H9 (cell line): ENCODE data around the gene KCNH2. TPM values are rescaled to one million over a fixed set of nuclear protein-coding genes. Genes with fewer than 3 reads are reported as not detected.

Experiments
- DNase-seq: peaks from one replicate; pipeline ENCODE4 v3.0.0-alpha.2; 2017
- H2AFZ ChIP-seq: one replicate; pipeline ENCODE4 v1.6.1; 2013; ENCODE audit warnings: mild to moderate bottlenecking, low read length, control low read depth, moderate library complexity
- H2AK5ac ChIP-seq: 2 replicates; pipeline ENCODE4 v1.6.1; 2013; ENCODE audit warnings: low read length, control low read depth, mixed read lengths; ENCODE audit not compliant: insufficient read length
- H2BK120ac ChIP-seq: one replicate; pipeline ENCODE4 v1.6.1; 2013; ENCODE audit warnings: low read depth, mild to moderate bottlenecking, low read length, control low read depth, inconsistent platforms; ENCODE audit not compliant: poor library complexity, severe bottlenecking
- H2BK12ac ChIP-seq: 2 replicates; pipeline ENCODE4 v1.6.1; 2013; ENCODE audit warnings: low read length, control low read depth, mixed read lengths, low read depth; ENCODE audit not compliant: insufficient read length
- H2BK15ac ChIP-seq: 2 replicates; pipeline ENCODE4 v1.6.1; 2013; ENCODE audit warnings: low read depth, low read length, control low read depth
- H2BK20ac ChIP-seq: one replicate; pipeline ENCODE4 v1.6.1; 2013; ENCODE audit warnings: low read depth, mild to moderate bottlenecking, low read length, control low read depth, inconsistent platforms; ENCODE audit not compliant: poor library complexity, severe bottlenecking
- H2BK5ac ChIP-seq: 2 replicates; pipeline ENCODE4 v1.6.1; 2013; ENCODE audit warnings: low read length, control low read depth, mixed read lengths; ENCODE audit not compliant: insufficient read length
- H3K14ac ChIP-seq: 2 replicates; pipeline ENCODE4 v1.6.1; 2013; ENCODE audit warnings: low read length, control low read depth; ENCODE audit not compliant: insufficient read depth
- H3K18ac ChIP-seq: 2 replicates; pipeline ENCODE4 v1.6.1; 2013; ENCODE audit warnings: low read depth, mild to moderate bottlenecking, mixed read lengths, low read length, control low read depth; ENCODE audit not compliant: insufficient read length
- H3K23ac ChIP-seq: 2 replicates; pipeline ENCODE4 v1.6.1; 2013; ENCODE audit warnings: low read length, control low read depth, mixed read lengths, low read depth; ENCODE audit not compliant: insufficient read length
- H3K23me2 ChIP-seq: 2 replicates; pipeline ENCODE4 v1.6.1; 2013; ENCODE audit warnings: low read depth, mild to moderate bottlenecking, mixed read lengths, low read length, control low read depth; ENCODE audit not compliant: insufficient read length, poor library complexity, severe bottlenecking
- H3K27ac ChIP-seq: 2 replicates; pipeline ENCODE4 v1.5.1; 2013; ENCODE audit warnings: low read length, control low read depth, mixed read lengths, low read depth; ENCODE audit not compliant: insufficient read length
- H3K27me3 ChIP-seq: 2 replicates; pipeline ENCODE4 v1.6.1; 2013; ENCODE audit warnings: low read length, control low read depth, inconsistent platforms; ENCODE audit not compliant: insufficient read depth
- H3K4ac ChIP-seq: 2 replicates; pipeline ENCODE4 v1.6.1; 2013; ENCODE audit warnings: low read depth, mild to moderate bottlenecking, control low read depth, inconsistent platforms, low read length, moderate library complexity
- H3K4me1 ChIP-seq: 2 replicates; pipeline ENCODE4 v1.6.1; 2013; ENCODE audit warnings: low read length, control low read depth, inconsistent platforms; ENCODE audit not compliant: insufficient read depth
- H3K4me2 ChIP-seq: 2 replicates; pipeline ENCODE4 v1.6.1; 2013; ENCODE audit warnings: low read length, control low read depth, mixed read lengths; ENCODE audit not compliant: insufficient read length, insufficient read depth
- H3K56ac ChIP-seq: 2 replicates; pipeline ENCODE4 v1.6.1; 2013; ENCODE audit warnings: low read depth, mild to moderate bottlenecking, mixed read lengths, low read length, control low read depth; ENCODE audit not compliant: insufficient read length
- H3K79me1 ChIP-seq: 2 replicates; pipeline ENCODE4 v1.6.1; 2013; ENCODE audit warnings: low read depth, mild to moderate bottlenecking, moderate library complexity, low read length, control low read depth, inconsistent platforms; ENCODE audit not compliant: insufficient read depth, poor library complexity, severe bottlenecking
- H3K79me2 ChIP-seq: 2 replicates; pipeline ENCODE4 v1.6.1; 2013; ENCODE audit warnings: low read length, control low read depth, inconsistent platforms; ENCODE audit not compliant: insufficient read depth
- H3K9ac ChIP-seq: 2 replicates; pipeline ENCODE4 v1.6.1; 2013; ENCODE audit warnings: low read length, control low read depth, mixed read lengths; ENCODE audit not compliant: insufficient read length; ENCODE audit errors: extremely low read depth
- H3K9me3 ChIP-seq: one replicate; pipeline ENCODE4 v1.6.1; 2013; ENCODE audit warnings: low read depth, low read length, inconsistent platforms; ENCODE audit not compliant: control insufficient read depth
- H3T11ph ChIP-seq: one replicate; pipeline ENCODE4 v1.6.1; 2013; ENCODE audit warnings: mild to moderate bottlenecking, low read length, control low read depth, inconsistent platforms
- H4K20me1 ChIP-seq: one replicate; pipeline ENCODE4 v1.6.1; 2013; ENCODE audit not compliant: control insufficient read depth, insufficient read length, insufficient read depth
- H4K5ac ChIP-seq: 2 replicates; pipeline ENCODE4 v1.6.1; 2013; ENCODE audit warnings: low read depth, mild to moderate bottlenecking, mixed read lengths, low read length, control low read depth; ENCODE audit not compliant: insufficient read length
- H4K8ac ChIP-seq: replicated peaks from 2 replicates; pipeline ENCODE4 v1.6.1; 2013; ENCODE audit warnings: low read length, control low read depth, mixed read lengths, low read depth; ENCODE audit not compliant: insufficient read length
- H4K91ac ChIP-seq: 2 replicates; pipeline ENCODE4 v1.6.1; 2013; ENCODE audit warnings: low read depth, mild to moderate bottlenecking, moderate library complexity, mixed read lengths, low read length, control low read depth; ENCODE audit not compliant: insufficient read length
- H3K27ac Mint-ChIP-seq, 3 experiments: 2 replicates in 2 of 3; 3 replicates in 1 of 3; pipeline ENCODE4 v1.8.0; 2020 to 2021; ENCODE audit warnings: mixed read lengths in 3 of 3, mild to moderate bottlenecking in 1 of 3, moderate library complexity in 1 of 3
- H3K27me3 Mint-ChIP-seq: 2 replicates; pipeline ENCODE4 v1.8.0; 2021; ENCODE audit warnings: low read depth, mild to moderate bottlenecking, moderate library complexity, mixed read lengths
- H3K36me3 Mint-ChIP-seq, 3 experiments: 2 replicates in 2 of 3; 3 replicates in 1 of 3; pipeline ENCODE4 v1.8.0; 2020 to 2021; ENCODE audit warnings: low read depth in 3 of 3, mixed read lengths in 3 of 3; ENCODE audit not compliant: insufficient read depth in 1 of 3
- H3K4me1 Mint-ChIP-seq, 2 experiments: 2 replicates each; pipeline ENCODE4 v1.8.0; 2020; ENCODE audit warnings: mixed read lengths in 2 of 2
- H3K4me3 Mint-ChIP-seq, 2 experiments: 2 replicates in 1 of 2; 3 replicates in 1 of 2; pipeline ENCODE4 v1.8.0; 2020 to 2021; ENCODE audit warnings: mild to moderate bottlenecking in 2 of 2, mixed read lengths in 2 of 2, moderate library complexity in 1 of 2
- H3K9me3 Mint-ChIP-seq, 2 experiments: 2 replicates in 1 of 2; 3 replicates in 1 of 2; pipeline ENCODE4 v1.8.0; 2020; ENCODE audit warnings: mild to moderate bottlenecking in 2 of 2, mixed read lengths in 2 of 2, moderate library complexity in 1 of 2
- WGBS: extraction: QIAGEN DNeasy Blood & Tissue Kit; methylation state at CpG from one replicate; pipeline ENCODE4 v1.1.7; 2013; ENCODE audit warnings: missing lambda C conversion rate, low lambda C conversion rate, mixed read lengths; ENCODE audit not compliant: insufficient read length; ENCODE audit errors: extremely low coverage; 5-methylcytosine and 5-hydroxymethylcytosine counted together
- total RNA-seq: library from RNA; stranded (reverse); gene quantifications from 2 replicates; pipeline ENCODE4 v1.2.1, GENCODE V29; 2021
- TF ChIP-seq, protein P1 (sequence below): fragments of 200-600 bp; sonication (generic); conservative IDR thresholded peaks from 3 replicates; pipeline ENCODE4 v1.8.0; 2021; ENCODE audit warnings: antibody characterized with exemption, mild to moderate bottlenecking

The KCNH2 gene
- total RNA-seq, 1 experiment from 2014 or later = 4.5 TPM

- no peak overlapping the region for H3K27ac Mint-ChIP-seq
- H3K4me1 Mint-ChIP-seq = peaks cover 16 to 22% of the 10 kb centered on the region in 2 experiments
- Histone ChIP-seq H3K79me1 (no peaks in the 10 kb centered on the region), H3K14ac (no peak overlapping the region), H4K5ac (no peak overlapping the region), H3K27ac (no peak overlapping the region), H2BK120ac (no peak overlapping the region), H3K79me2 (no peaks in the 10 kb centered on the region), H4K91ac (no peak overlapping the region), H2BK5ac (no peak overlapping the region), H3K23ac (no peak overlapping the region), H4K20me1 (no peaks in the 10 kb centered on the region), H3K9ac (no peak overlapping the region), H3K27me3 (no peaks in the 10 kb centered on the region), H3K4me1 (no peaks in the 10 kb centered on the region), H3K4me2 (no peak overlapping the region), H4K8ac (no peak overlapping the region), H2BK12ac (no peak overlapping the region), H2BK20ac (no peak overlapping the region), H3K56ac (no peak overlapping the region), H2BK15ac (no peak overlapping the region), H3K9me3 (no peaks in the 10 kb centered on the region), H3K4ac (no peak overlapping the region), H2AFZ (no peak overlapping the region), H3K18ac (no peak overlapping the region), H3T11ph (no peak overlapping the region), H3K23me2 (no peaks in the 10 kb centered on the region), H2AK5ac (no peak overlapping the region)
- H3K27me3 Mint-ChIP-seq = peaks cover 2% of the 10 kb centered on the region; the same call in 1 of the 2 replicates
- no peak for DNase-seq
- WGBS = no CpG with 5 or more reads among the region's 17 CpGs
- H3K36me3 Mint-ChIP-seq = no peaks in the 10 kb centered on the region
- H3K9me3 Mint-ChIP-seq = no peaks in the 10 kb centered on the region
- no peak overlapping the region for H3K4me3 Mint-ChIP-seq
- TF ChIP-seq, protein P1, sequence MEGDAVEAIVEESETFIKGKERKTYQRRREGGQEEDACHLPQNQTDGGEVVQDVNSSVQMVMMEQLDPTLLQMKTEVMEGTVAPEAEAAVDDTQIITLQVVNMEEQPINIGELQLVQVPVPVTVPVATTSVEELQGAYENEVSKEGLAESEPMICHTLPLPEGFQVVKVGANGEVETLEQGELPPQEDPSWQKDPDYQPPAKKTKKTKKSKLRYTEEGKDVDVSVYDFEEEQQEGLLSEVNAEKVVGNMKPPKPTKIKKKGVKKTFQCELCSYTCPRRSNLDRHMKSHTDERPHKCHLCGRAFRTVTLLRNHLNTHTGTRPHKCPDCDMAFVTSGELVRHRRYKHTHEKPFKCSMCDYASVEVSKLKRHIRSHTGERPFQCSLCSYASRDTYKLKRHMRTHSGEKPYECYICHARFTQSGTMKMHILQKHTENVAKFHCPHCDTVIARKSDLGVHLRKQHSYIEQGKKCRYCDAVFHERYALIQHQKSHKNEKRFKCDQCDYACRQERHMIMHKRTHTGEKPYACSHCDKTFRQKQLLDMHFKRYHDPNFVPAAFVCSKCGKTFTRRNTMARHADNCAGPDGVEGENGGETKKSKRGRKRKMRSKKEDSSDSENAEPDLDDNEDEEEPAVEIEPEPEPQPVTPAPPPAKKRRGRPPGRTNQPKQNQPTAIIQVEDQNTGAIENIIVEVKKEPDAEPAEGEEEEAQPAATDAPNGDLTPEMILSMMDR = no peak
Observed at GRCh38 chr7:150961510-150962289, 16.4 kb downstream of the KCNH2 start.
